IPS DF 19.7 (cell line): Measurements from ENCODE around the gene SPEM3.
"Not testable (repeated sequence)": the region's sequence is repeated elsewhere in the genome, so short reads cannot be mapped to it uniquely, and the experiment has no call there.

Source experiments
- DNase-seq: peaks from one replicate; pipeline ENCODE4 v3.0.0-alpha.2; 2013; ENCODE audit warnings: low read depth, low spot score

The SPEM3 gene

DNA sequence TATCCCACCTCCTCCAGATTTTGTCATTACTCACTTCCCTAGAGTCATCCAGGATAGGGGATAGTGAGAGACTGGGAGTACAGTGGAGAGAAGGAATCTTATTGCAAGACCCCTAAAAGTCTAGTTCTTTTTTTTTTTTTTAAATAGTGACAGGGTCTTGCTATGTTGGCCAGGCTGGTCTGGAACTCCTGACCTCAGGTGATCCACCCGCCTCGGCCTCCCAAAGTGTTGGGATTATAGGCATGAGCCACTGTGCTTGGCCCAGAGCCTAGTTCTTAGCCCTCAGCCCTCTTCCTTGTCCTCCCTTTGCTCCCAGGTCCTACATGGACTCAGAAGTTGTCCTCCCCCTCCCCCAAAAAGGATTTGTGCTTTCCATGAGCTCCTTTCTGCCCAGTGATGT is 13.5 kb downstream of the SPEM3 start:
- DNase-seq = no peak

DNA sequence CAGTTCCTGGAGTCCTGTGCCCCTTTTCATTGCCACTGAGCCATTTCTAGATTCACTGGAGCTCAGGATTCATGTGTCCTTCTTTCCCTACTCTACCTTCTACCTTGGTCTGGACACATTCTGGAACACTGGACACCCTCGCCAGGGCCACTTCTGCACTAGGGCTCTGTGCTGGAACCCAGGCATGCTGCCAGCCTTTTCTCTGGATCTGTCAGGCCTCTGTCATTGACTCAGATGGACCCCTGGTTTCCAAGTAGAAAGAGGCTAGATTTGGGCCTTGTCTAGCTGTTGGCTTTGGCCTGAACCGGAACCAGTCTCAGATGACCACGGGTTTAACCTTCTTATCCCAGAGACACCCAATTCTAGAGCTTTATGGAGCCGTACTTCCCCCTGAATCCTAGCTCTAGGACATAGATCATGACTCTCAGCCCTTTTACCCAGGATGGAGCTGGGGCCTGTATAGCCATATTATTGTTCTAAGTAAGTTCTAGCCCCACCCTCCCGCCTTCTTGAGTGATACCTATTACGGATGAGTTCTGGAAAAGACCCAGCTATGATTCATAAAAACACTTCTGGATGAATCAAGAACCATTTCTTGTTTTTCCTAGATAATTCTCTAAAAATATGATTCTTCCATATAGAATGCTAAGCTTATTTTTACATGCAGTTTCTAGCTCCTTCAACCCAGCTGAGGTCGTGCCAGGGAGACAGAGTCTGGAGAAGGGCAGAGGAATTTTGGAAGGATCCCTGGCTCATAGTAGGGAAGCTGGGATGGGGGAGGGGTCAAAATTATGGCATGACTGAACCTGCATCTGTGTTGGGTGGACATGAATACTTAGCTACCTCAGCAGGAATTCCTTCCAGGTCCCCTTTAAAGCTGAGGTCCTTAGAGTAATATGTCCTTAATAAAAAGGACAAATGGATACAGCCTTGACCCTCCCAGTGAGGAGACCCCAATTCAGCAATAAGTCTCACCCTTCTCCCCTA is 15.1 kb downstream of the SPEM3 start:
- no peak for DNase-seq

GRCh38 chr17:7444682-7445618 is 16.3 kb downstream of the SPEM3 start, which contains the start of gene CHRNB1:
TSS of gene CHRNB1 (plus strand) at chr17:7445061. CDS start at chr17:7445128, 67 bp downstream.
- no peak for DNase-seq

DNA sequence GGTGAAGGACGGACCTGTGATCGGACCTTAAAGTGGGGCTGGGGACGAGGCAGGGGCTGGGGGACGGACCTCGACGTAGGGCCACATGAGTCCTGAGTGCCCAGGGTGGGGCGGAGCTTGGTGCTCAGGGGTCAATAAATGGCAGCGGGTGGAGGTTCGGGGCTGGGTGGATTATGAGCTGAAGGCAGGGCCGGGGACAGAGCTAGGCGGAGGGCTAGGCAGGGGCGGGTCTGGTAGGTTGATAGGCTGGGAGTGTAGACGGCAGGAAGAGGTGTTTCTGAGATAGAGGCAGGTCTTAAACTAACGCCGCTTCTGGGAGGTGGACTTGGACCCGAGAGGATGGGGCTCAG is 16.9 kb downstream of the SPEM3 start:
- no peak for DNase-seq

GRCh38 chr17:7448461-7448860 is 19.8 kb downstream of the SPEM3 start:
- DNase-seq = no peak

GRCh38 chr17:7459961-7460545 is 31.4 kb downstream of the SPEM3 start:
- no peak for DNase-seq

DNA sequence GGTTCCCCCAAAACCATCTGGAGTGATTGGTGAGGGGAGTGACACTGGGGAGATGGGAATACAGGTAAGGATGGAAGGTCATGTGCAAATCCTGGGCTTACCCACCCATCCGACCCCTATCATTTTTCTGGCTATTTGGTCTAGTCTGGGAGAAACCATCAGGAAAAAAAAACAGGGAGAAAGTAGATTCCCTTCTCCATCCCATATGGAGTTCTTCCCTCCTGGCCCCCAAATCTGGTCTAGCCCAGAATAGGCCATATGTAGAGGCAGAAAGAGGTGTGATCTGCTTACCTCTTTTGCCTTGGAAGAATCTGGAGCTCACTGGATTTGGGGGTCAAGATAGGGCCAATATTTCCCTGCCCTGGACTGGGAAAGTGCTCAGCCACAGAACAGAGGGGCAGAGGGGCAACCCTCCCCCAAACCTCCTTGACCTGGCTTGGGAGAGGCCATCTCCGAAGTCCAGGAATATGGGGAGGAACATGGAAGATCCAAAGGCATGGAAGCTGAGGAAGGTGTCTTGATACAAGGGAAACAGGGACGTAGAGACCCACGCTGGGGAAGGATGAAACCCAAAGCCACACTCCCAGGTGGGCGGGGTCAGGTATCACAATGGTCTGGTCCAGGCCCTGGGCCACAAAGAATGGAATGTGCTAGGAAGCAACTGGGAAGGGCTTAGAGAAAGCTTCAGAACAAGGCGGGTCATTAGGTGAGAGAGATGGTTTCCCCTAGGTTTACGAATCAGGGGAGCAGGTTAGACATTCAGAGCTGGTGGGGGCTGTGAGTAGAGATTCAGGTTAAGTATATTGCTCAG is 32.4 kb downstream of the SPEM3 start:
- no peak for DNase-seq

GRCh38 chr17:7462474-7463371 is 34.1 kb downstream of the SPEM3 start:
- DNase-seq = no peak

- DNase-seq = no peak
These were observed 34.8 kb downstream of the SPEM3 start for GRCh38 chr17:7463372-7463846.

DNA sequence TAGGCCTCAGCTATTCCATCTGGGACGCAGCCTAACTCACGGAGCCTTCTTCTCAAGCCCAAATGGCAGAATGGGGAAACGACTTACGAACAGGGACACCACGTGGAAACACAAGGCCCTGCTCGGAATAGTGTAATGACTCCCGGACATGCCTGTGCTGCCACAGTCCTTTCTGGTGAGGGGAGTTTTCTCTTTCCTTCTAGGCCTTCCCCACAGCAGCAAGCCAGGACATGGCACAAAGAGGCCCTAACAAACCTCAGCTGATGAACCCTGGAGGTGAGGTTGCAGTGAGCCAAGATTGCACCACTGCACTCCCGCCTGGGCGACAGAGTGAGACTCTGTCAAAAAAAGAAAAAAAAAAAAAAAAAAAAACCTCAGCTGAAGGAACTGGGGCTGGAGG is 35.4 kb downstream of the SPEM3 start:
- DNase-seq = no peak

- no peak for DNase-seq
These were observed 37.1 kb downstream of the SPEM3 start for GRCh38 chr17:7465597-7466275.

GRCh38 chr17:7466318-7466638 is 37.6 kb downstream of the SPEM3 start:
- DNase-seq = no peak

DNA sequence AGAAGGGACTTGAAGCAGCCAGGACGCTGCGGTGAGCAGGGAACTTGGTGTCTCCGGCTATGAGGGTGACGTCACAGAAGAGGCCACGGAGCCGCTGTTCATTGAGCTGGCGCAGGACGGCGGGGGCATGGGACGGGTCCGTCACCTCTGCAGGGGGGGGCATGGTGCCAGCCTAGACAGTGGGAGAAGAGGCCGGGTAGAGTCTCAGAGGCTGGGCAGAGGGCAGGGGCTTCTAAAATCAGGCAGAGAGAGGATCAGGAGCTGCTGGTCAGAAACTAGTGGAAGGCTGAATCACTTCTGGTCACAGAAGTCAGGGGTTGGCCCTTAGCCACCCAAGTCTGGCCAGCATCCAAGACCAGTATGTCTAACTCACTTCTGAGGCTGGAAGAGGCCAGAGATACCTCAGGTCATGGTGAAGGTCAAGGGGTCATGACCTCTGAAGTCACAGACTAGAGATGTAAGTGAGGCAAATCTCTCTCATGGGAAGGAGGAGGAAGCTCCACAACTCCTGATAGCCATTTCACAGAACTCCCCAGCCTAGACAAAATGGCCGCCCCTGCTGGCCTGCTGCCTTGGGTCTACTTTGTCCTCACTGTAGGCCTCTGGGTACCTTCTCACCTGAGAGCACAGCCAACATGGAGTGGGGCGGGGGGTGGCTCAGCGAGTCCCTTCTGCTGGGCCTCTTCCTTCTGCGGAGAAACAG is 38.1 kb downstream of the SPEM3 start:
- DNase-seq = no peak

- DNase-seq = no peak
These were observed 38.8 kb downstream of the SPEM3 start for GRCh38 chr17:7467498-7467897.

DNA sequence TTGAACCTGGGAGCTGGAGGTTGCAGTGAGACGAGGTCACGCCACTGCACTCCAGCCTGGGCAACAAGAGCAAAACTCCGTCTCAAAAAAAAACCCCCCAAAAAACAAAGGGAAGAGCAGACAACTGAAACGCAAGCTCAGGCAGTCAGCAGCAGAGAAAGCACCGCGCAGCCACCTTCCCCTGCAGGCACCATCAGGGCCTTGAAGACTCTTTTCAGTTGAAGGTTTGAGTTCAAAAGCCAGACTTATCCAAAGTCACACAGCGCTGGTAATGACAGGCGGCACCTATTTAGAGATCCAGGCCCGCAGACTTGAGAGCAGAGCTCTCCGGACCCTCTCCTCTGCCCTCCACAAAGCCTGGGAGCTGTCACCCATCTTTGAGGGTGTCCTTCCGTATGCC is 39.6 kb downstream of the SPEM3 start:
- no peak for DNase-seq

DNA sequence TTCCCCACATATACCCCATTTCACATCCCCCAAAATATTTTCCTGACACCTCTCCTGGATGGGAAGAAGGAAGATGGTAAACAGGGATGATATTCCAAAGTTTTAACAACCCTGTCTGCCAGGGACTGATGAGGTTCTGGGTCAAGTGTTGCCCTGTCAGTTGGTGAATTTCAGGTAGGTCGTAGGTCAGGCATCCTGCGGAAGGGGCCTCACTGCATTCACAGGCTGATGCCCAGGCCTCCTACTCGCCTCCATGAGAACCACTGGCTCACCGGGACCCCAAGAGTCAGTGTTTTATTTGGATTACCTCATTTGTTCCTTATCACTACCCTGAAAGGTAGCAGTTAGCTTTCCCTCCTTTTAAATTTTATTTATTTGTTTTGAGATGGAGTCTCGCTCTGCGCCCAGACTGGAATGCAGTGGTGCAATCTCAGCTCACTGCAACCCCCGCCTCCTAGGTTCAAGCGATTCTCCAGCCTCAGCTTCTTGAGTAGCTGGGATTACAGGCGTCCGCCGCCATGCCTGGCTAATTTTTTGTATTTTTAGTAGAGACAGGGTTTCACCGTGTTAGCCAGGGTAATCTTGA is 40.2 kb downstream of the SPEM3 start:
- DNase-seq = no peak

DNA sequence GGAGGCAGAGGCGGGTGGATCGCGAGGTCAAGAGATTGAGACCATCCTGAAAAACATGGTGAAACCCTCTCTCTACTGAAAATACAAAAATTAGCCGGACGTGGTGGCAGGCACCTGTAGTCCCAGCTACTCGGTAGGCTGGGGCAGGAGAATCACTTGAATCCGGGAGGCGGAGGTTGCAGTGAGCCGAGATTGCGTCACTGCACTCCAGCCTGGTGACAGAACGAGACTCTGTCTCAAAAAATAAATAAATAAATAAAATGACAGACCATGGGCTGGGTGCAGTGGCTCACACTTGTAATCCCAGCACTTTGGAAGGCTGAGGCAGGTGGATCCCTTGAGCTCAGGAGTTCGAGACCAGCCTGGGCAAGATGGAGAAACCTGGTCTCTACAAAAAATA is 41.2 kb downstream of the SPEM3 start:
- not testable (repeated sequence) for DNase-seq

GRCh38 chr17:7470457-7470973 is 41.9 kb downstream of the SPEM3 start:
- not testable (repeated sequence) for DNase-seq
